Measurements from ENCODE around the gene KNOP1. TPM values are rescaled to one million over a fixed set of nuclear protein-coding genes. Genes with fewer than 3 reads are reported as not detected.
A peak's percentile ranks its signal among the peaks of the same experiment; 100 is the strongest.

KNOP1 gene
- total and polyA plus RNA-seq, 4 donors, result 6.5 to 12.9 (median 9.6) TPM

DNA sequence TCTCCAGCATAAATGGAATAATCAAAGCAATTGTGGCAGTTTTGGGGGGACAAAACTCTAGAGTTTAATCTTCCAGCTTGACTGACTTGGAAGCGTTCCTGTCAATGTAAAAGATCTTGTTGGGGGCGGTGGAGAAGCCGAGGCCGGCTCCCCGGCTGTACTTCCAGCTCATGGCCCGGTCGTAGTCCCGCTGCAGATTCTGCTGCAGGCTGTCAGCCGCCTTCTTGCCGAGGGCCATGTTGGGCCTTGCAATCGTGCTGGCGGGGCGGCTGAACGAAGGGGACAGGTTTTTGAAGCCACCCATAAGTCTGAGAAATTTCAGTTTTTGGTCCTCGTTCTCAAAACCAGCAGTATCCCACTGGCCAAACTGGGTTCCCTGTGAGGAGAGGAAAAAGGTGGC is 11.2 kb downstream of the KNOP1 start:
- ATAC-seq (ENCODE audit: low FRiP score), result no peak

GRCh38 chr16:19705843-19706242 is 12.2 kb downstream of the KNOP1 start:
- DNase-seq, result no peak
- Histone ChIP-seq H3K9me3 (ENCODE audit: control insufficient read depth, low read length) (no peaks in the 10 kb centered on the region), H3K27ac (ENCODE audit: low read depth in 1 of 2, low read length in 2 of 2) (no peak overlapping the region), H3K36me3 (ENCODE audit: control insufficient read depth in 1 of 2, insufficient read depth in 2 of 2, low read length in 1 of 2) (peaks cover 0 to 6% of the 10 kb centered on the region in 2 donors), H3K27me3 (ENCODE audit: control insufficient read depth in 1 of 2, insufficient read depth in 2 of 2, low read length in 1 of 2) (no peaks in the 10 kb centered on the region), H3K4me1 (ENCODE audit: control insufficient read depth in 1 of 2, insufficient read depth in 2 of 2, low read length in 2 of 2) (no peaks in the 10 kb centered on the region), H3K4me3 (ENCODE audit: low read length in 2 of 2) (no peak overlapping the region)
- intact Hi-C loops (cut with DNase I), result no loop called here
- no peak for ATAC-seq (ENCODE audit: low FRiP score)
- WGBS, 2 donors, result 85 to 86% methylated on average over 5 of the region's 5 CpGs

More for the DNA sequence above, 11.2 kb downstream of the KNOP1 start:
- Histone ChIP-seq H3K4me1 (ENCODE audit: control insufficient read depth in 1 of 2, insufficient read depth in 2 of 2, low read length in 2 of 2) (no peaks in the 10 kb centered on the region), H3K36me3 (ENCODE audit: control insufficient read depth in 1 of 2, insufficient read depth in 2 of 2, low read length in 1 of 2) (peaks cover 0 to 6% of the 10 kb centered on the region in 2 donors), H3K4me3 (ENCODE audit: low read length in 2 of 2) (no peak overlapping the region), H3K27me3 (ENCODE audit: control insufficient read depth in 1 of 2, insufficient read depth in 2 of 2, low read length in 1 of 2) (no peaks in the 10 kb centered on the region), H3K27ac (ENCODE audit: low read depth in 1 of 2, low read length in 2 of 2) (no peak overlapping the region), H3K9me3 (ENCODE audit: control insufficient read depth, low read length) (no peaks in the 10 kb centered on the region)
- intact Hi-C loops (cut with DNase I), result no loop called here
- peak in 1 of 2 donors; percentile 67 for DNase-seq
- 94 to 95% methylated on average over 15 of the region's 15 CpGs for WGBS, 2 donors

DNA sequence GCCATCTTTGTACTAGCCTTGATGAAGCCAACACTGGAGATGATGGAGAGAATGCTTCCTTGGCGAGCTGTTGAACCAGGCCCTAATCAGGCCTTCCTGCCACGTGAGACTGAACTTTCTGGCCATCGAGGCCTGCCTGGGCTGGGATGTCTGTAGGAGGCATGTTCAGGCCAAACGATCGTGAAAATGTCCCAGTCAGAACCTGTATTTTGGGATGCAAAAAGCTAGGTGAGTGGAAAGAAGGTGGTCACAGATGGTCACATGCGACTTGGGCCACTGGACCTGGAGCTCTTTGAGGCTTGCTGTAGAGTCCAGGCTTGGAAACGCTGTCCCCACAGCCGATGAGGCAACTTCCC is 12.9 kb downstream of the KNOP1 start:
- intact Hi-C loops (cut with DNase I), result no loop called here
- Histone ChIP-seq H3K27ac (ENCODE audit: low read depth in 1 of 2, low read length in 2 of 2) (no peak overlapping the region), H3K9me3 (ENCODE audit: control insufficient read depth, low read length) (no peaks in the 10 kb centered on the region), H3K27me3 (ENCODE audit: control insufficient read depth in 1 of 2, insufficient read depth in 2 of 2, low read length in 1 of 2) (no peaks in the 10 kb centered on the region), H3K4me1 (ENCODE audit: control insufficient read depth in 1 of 2, insufficient read depth in 2 of 2, low read length in 2 of 2) (no peaks in the 10 kb centered on the region), H3K36me3 (ENCODE audit: control insufficient read depth in 1 of 2, insufficient read depth in 2 of 2, low read length in 1 of 2) (peaks cover 0 to 6% of the 10 kb centered on the region in 2 donors), H3K4me3 (ENCODE audit: low read length in 2 of 2) (no peak overlapping the region)
- ATAC-seq (ENCODE audit: low FRiP score) (no peak), DNase-seq (peak in 1 of 2 donors; percentile 51)
- 94 to 97% methylated on average over 8 of the region's 8 CpGs for WGBS, 2 donors

DNA sequence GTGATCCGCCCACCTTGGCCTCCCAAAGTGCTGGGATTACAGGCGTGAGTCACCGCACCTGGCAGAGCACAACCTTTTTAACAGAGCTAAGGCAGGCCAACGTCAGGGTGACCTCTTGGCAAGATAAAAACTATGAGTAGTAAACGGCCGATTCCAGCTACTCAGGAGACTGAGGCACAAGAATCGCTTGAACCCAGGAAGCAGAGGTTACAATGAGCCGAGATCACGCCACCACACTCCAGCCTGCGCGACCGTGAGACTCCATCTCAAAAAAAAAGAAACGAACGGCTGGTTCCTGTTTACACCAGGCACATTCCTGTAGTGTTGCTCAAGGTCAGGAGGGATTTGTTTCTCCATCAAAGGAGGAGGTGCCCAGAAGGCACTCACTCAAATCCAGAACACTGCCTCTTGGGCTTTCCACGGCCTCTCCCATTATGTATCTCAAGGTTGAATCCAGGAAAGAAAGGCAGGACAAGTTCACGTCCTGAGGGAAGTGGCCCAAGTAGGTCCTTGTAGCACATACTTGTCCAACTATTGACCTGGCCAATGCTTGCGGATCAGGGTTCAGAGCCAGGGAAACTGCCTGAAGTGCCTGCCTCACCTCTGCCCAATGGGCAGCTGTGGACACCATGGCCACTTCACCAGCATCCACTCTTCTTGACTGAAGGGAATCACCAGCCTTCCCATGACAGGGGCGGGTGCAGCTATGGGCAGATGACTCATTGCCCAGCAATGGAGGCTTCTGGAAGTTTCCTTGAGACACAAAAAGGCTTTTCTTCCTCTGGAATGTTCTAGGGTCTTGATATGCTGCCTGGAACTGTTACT is 13.5 kb downstream of the KNOP1 start:
- Histone ChIP-seq H3K4me1 (ENCODE audit: control insufficient read depth in 1 of 2, insufficient read depth in 2 of 2, low read length in 2 of 2) (no peaks in the 10 kb centered on the region), H3K4me3 (ENCODE audit: low read length in 2 of 2) (no peak overlapping the region), H3K27ac (ENCODE audit: low read depth in 1 of 2, low read length in 2 of 2) (no peak overlapping the region), H3K27me3 (ENCODE audit: control insufficient read depth in 1 of 2, insufficient read depth in 2 of 2, low read length in 1 of 2) (no peaks in the 10 kb centered on the region), H3K9me3 (ENCODE audit: control insufficient read depth, low read length) (no peaks in the 10 kb centered on the region), H3K36me3 (ENCODE audit: control insufficient read depth in 1 of 2, insufficient read depth in 2 of 2, low read length in 1 of 2) (peaks cover 0 to 6% of the 10 kb centered on the region in 2 donors)
- no peak for ATAC-seq (ENCODE audit: low FRiP score)
- 86 to 87% methylated on average over 18 of the region's 18 CpGs for WGBS, 2 donors
- intact Hi-C loops (cut with DNase I), result no loop called here
- peak in 1 of 2 donors; percentile 63 for DNase-seq

GRCh38 chr16:19703172-19703889 is 14.7 kb downstream of the KNOP1 start:
- no peak for ATAC-seq (ENCODE audit: low FRiP score)
- peak in 1 of 2 donors; percentile 31 for DNase-seq
- intact Hi-C loops (cut with DNase I), result no loop called here
- WGBS, 2 donors, result 89 to 91% methylated on average over 6 of the region's 6 CpGs
- Histone ChIP-seq H3K36me3 (ENCODE audit: control insufficient read depth in 1 of 2, insufficient read depth in 2 of 2, low read length in 1 of 2) (peaks cover 0 to 6% of the 10 kb centered on the region in 2 donors), H3K27me3 (ENCODE audit: control insufficient read depth in 1 of 2, insufficient read depth in 2 of 2, low read length in 1 of 2) (no peaks in the 10 kb centered on the region), H3K4me1 (ENCODE audit: control insufficient read depth in 1 of 2, insufficient read depth in 2 of 2, low read length in 2 of 2) (no peaks in the 10 kb centered on the region), H3K9me3 (ENCODE audit: control insufficient read depth, low read length) (no peaks in the 10 kb centered on the region), H3K27ac (ENCODE audit: low read depth in 1 of 2, low read length in 2 of 2) (no peak overlapping the region), H3K4me3 (ENCODE audit: low read length in 2 of 2) (no peak overlapping the region)

DNA sequence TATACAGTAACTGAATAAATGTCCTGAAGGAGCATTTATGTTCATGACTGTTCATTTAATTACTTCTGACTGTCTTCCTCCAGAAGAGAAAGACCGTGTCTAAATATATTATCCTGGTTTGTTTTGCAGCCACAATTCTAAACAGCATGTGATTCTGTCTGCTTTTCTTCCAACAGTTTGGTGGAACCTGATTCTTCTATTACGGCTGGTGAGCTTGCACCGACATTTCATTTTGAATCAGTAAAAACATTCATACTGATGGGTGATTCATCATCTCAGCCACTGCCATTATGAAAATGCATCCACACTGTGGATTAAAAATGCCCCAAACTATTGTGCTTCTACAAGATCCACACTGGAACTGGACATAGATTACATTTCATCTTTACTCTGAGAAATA is 16.9 kb downstream of the KNOP1 start:
- ATAC-seq (ENCODE audit: low FRiP score) (no peak), DNase-seq (no peak)
- intact Hi-C loops (cut with DNase I), result no loop called here
- Histone ChIP-seq H3K27me3 (ENCODE audit: control insufficient read depth in 1 of 2, insufficient read depth in 2 of 2, low read length in 1 of 2) (no peaks in the 10 kb centered on the region), H3K27ac (ENCODE audit: low read depth in 1 of 2, low read length in 2 of 2) (no peak overlapping the region), H3K9me3 (ENCODE audit: control insufficient read depth, low read length) (no peaks in the 10 kb centered on the region), H3K4me1 (ENCODE audit: control insufficient read depth in 1 of 2, insufficient read depth in 2 of 2, low read length in 2 of 2) (no peaks in the 10 kb centered on the region), H3K4me3 (ENCODE audit: low read length in 2 of 2) (no peak overlapping the region), H3K36me3 (ENCODE audit: control insufficient read depth in 1 of 2, insufficient read depth in 2 of 2, low read length in 1 of 2) (peaks cover 0 to 6% of the 10 kb centered on the region in 2 donors)
- 69 to 74% methylated on average over 3 of the region's 3 CpGs for WGBS, 2 donors

DNA sequence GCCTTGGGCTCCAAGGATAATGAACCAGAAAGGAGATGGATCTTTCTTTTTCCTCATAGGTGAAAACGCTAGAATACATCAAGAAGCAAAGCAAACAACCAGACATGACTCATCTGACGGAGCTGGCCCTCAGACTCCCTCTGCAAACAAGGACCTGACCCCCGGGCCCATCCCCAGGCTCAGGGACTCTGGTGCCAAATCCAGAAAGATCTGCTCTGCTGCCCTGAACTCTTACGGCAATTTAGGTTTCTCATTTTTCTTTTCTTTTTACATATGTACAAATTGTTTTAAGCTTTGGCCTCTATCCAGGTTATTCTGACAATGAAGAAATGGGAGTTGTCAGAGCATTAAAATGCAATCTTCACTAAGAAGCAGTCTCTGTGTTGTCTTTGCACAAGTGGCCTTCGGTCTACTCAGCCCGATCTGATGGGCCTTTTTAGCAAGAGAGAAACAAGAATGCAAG is 17.7 kb downstream of the KNOP1 start:
- Histone ChIP-seq H3K27me3 (ENCODE audit: control insufficient read depth in 1 of 2, insufficient read depth in 2 of 2, low read length in 1 of 2) (no peaks in the 10 kb centered on the region), H3K36me3 (ENCODE audit: control insufficient read depth in 1 of 2, insufficient read depth in 2 of 2, low read length in 1 of 2) (peaks cover 0 to 6% of the 10 kb centered on the region in 2 donors), H3K4me3 (ENCODE audit: low read length in 2 of 2) (no peak overlapping the region), H3K9me3 (ENCODE audit: control insufficient read depth, low read length) (no peaks in the 10 kb centered on the region), H3K27ac (ENCODE audit: low read depth in 1 of 2, low read length in 2 of 2) (no peak overlapping the region), H3K4me1 (ENCODE audit: control insufficient read depth in 1 of 2, insufficient read depth in 2 of 2, low read length in 2 of 2) (no peaks in the 10 kb centered on the region)
- intact Hi-C loops (cut with DNase I), result no loop called here
- peak in 1 of 2 donors; percentile 72 for DNase-seq
- 40 to 41% methylated on average over 6 of the region's 6 CpGs for WGBS, 2 donors
- no peak for ATAC-seq (ENCODE audit: low FRiP score)

DNA sequence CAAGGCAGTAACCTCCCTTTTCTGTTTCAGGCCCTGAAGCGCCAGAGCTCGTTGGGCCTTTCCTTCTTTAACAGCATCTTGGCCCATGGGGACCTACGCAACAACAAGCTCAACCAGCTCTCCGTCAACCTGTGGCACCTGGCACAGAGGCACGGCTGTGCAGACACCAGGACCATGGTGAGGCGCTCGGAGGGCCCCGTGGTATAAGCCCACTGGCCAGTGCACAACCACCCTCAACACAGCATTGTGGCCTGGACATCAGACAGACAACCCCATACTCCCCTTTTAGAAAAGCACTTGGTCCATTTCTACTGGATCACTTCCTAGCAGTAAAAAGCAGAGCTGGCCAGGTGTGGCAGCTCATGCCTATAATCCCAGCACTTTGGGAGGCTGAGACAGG is 18.6 kb downstream of the KNOP1 start:
- 96 to 97% methylated on average over 8 of the region's 8 CpGs for WGBS, 2 donors
- DNase-seq (peak in 1 of 2 donors; percentile 60), ATAC-seq (ENCODE audit: low FRiP score) (no peak)
- Histone ChIP-seq H3K9me3 (ENCODE audit: control insufficient read depth, low read length) (no peaks in the 10 kb centered on the region), H3K27ac (ENCODE audit: low read depth in 1 of 2, low read length in 2 of 2) (no peak overlapping the region), H3K4me1 (ENCODE audit: control insufficient read depth in 1 of 2, insufficient read depth in 2 of 2, low read length in 2 of 2) (no peaks in the 10 kb centered on the region), H3K36me3 (ENCODE audit: control insufficient read depth in 1 of 2, insufficient read depth in 2 of 2, low read length in 1 of 2) (no peaks in the 10 kb centered on the region), H3K4me3 (ENCODE audit: low read length in 2 of 2) (no peak overlapping the region), H3K27me3 (ENCODE audit: control insufficient read depth in 1 of 2, insufficient read depth in 2 of 2, low read length in 1 of 2) (no peaks in the 10 kb centered on the region)
- intact Hi-C loops (cut with DNase I), result no loop called here
